SH-SY5Y (cell line): ENCODE results near the gene SPEF1.

Source experiments
- GATA2 ChIP-seq: IDR thresholded peaks from 2 replicates; pipeline ENCODE4 v1.6.1; 2011; ENCODE audit warnings: mild to moderate bottlenecking, low read depth, low read length
- GATA3 ChIP-seq: IDR thresholded peaks from 2 replicates; pipeline ENCODE4 v1.6.1; 2011; ENCODE audit warnings: low read depth, mild to moderate bottlenecking, low read length, moderate library complexity

DNA sequence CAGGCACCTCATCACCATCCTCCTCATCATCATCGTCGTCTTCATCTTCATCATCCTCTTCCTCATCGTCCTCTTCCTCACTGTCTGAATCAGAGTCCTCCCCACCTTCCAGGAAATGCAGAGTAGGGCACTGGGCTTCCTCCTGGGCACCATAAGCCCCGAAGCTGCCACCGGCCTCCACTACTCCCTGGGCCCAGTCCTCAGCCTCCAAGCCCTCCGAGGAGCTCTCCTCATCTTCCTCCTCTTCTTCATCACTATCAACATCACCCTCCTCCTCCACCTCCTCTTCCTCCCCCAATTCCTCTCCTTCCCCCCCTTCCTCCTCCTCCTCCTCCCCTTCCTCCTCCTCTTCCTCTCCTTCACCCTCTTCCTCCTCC is 3.6 kb upstream of the SPEF1 start:
- TF ChIP-seq GATA2 (no peak), GATA3 (no peak)
